Stimulated activated CD8-positive, alpha-beta memory T cell treated with anti-CD3 and anti-CD28 coated beads, Interleukin-15, amount 100 ng/mL, for 1 hour (primary cell): ENCODE results near the gene MTOR.
A peak's percentile ranks its signal among the peaks of the same experiment; 100 is the strongest.

ENCODE experiments used
- DNase-seq: peaks from one replicate; pipeline ENCODE4 v3.0.0-alpha.2; 2020; ENCODE audit warnings: low read depth

Gene MTOR

GRCh38 chr1:11061652-11062365 lies 200.5 kb downstream of the MTOR start:
- no peak for DNase-seq

GRCh38 chr1:11059968-11060830 lies 202.2 kb downstream of the MTOR start, which contains the start of gene SRM:
Gene SRM (minus strand): TSS chr1:11060018. CDS start chr1:11059943, 75 bp downstream.
- DNase-seq, result peak; percentile 75

- no peak for DNase-seq
Measured at GRCh38 chr1:11059155-11059967, 203.0 kb downstream of the MTOR start.

GRCh38 chr1:11058595-11059154 lies 203.7 kb downstream of the MTOR start:
- DNase-seq, result no peak

- no peak for DNase-seq
Measured at GRCh38 chr1:11058026-11058425, 204.3 kb downstream of the MTOR start.

DNA sequence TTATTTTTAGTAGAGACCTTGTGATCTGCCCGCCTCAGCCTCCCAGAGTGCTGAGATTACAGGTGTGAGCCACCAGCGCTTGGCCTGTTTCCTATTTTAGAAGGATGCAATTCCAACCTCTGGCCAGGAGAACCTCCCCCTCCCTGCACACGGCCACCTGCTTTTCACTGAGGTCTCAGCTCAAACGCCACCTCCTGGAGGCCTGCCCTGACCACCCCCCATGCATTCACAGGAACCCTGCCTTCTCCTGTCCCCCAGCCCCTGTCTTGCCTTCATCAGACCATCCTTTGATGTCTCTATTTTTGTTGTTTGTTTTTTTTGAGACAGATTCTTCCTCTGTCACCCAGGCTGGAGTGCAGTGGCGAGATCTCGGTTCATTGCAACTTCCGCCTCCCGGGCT lies 204.9 kb downstream of the MTOR start:
- DNase-seq, result no peak
